Measurements from ENCODE around the gene FCER1G.

The FCER1G gene

GRCh38 chr1:161215076-161215475 lies at the start of gene FCER1G:
FCER1G (plus strand) TSS chr1:161215295; CDS start chr1:161215322, 27 bp downstream.
- H3K4me3 ChIP-seq (ENCODE audit: low read depth, low read length): no peak within 1 kb of the TSS
- no peaks in the 10 kb centered on the region for H3K27me3 ChIP-seq (ENCODE audit: control insufficient read depth, insufficient read depth, low read length)
- H3K9ac ChIP-seq (ENCODE audit: low read depth, low read length): no peak within 1 kb of the TSS
- peaks cover 17% of the 10 kb centered on the region for H3K4me1 ChIP-seq (ENCODE audit: control insufficient read depth, insufficient read depth, low read length)
- H3K9me3 ChIP-seq (ENCODE audit: control insufficient read depth, insufficient read depth, low read length): no peaks in the 10 kb centered on the region
- peaks cover 37% of the 10 kb centered on the region for H3K36me3 ChIP-seq (ENCODE audit: control insufficient read depth, insufficient read depth, low read length)

GRCh38 chr1:161165742-161166668 lies 49.1 kb upstream of the FCER1G start, which contains the start of gene PPOX:
PPOX (plus strand) TSS chr1:161166426; CDS start chr1:161166848, 422 bp downstream.
- Histone ChIP-seq H3K27me3 (ENCODE audit: control insufficient read depth, insufficient read depth, low read length) (no peaks in the 10 kb centered on the region), H3K36me3 (ENCODE audit: control insufficient read depth, insufficient read depth, low read length) (peaks cover 25% of the 10 kb centered on the region), H3K9me3 (ENCODE audit: control insufficient read depth, insufficient read depth, low read length) (no peaks in the 10 kb centered on the region), H3K4me1 (ENCODE audit: control insufficient read depth, insufficient read depth, low read length) (no peaks in the 10 kb centered on the region), H3K4me3 (ENCODE audit: low read depth, low read length) (peak within 1 kb of the TSS; percentile 96), H3K9ac (ENCODE audit: low read depth, low read length) (peak within 1 kb of the TSS; percentile 73)

GRCh38 chr1:161166669-161167548 lies 48.2 kb upstream of the FCER1G start:
- H3K9ac ChIP-seq (ENCODE audit: low read depth, low read length): peak overlapping the region; percentile 73

GRCh38 chr1:161168906-161169305 lies 46.2 kb upstream of the FCER1G start:
- H3K36me3 ChIP-seq (ENCODE audit: control insufficient read depth, insufficient read depth, low read length): peaks cover 37% of the 10 kb centered on the region
- H3K4me3 ChIP-seq (ENCODE audit: low read depth, low read length): no peak overlapping the region
- H3K4me1 ChIP-seq (ENCODE audit: control insufficient read depth, insufficient read depth, low read length): no peaks in the 10 kb centered on the region
- H3K9me3 ChIP-seq (ENCODE audit: control insufficient read depth, insufficient read depth, low read length): no peaks in the 10 kb centered on the region
- no peak overlapping the region for H3K9ac ChIP-seq (ENCODE audit: low read depth, low read length)
- H3K27me3 ChIP-seq (ENCODE audit: control insufficient read depth, insufficient read depth, low read length): no peaks in the 10 kb centered on the region

More at GRCh38 chr1:161166669-161167548, 48.2 kb upstream of the FCER1G start:
- Histone ChIP-seq H3K27me3 (ENCODE audit: control insufficient read depth, insufficient read depth, low read length) (no peaks in the 10 kb centered on the region), H3K4me3 (ENCODE audit: low read depth, low read length) (peak overlapping the region; percentile 96), H3K9me3 (ENCODE audit: control insufficient read depth, insufficient read depth, low read length) (no peaks in the 10 kb centered on the region), H3K36me3 (ENCODE audit: control insufficient read depth, insufficient read depth, low read length) (peaks cover 34% of the 10 kb centered on the region), H3K4me1 (ENCODE audit: control insufficient read depth, insufficient read depth, low read length) (no peaks in the 10 kb centered on the region)

GRCh38 chr1:161171191-161171590 lies 43.9 kb upstream of the FCER1G start:
- Histone ChIP-seq H3K9me3 (ENCODE audit: control insufficient read depth, insufficient read depth, low read length) (no peaks in the 10 kb centered on the region), H3K4me1 (ENCODE audit: control insufficient read depth, insufficient read depth, low read length) (no peaks in the 10 kb centered on the region), H3K4me3 (ENCODE audit: low read depth, low read length) (no peak overlapping the region), H3K27me3 (ENCODE audit: control insufficient read depth, insufficient read depth, low read length) (no peaks in the 10 kb centered on the region), H3K36me3 (ENCODE audit: control insufficient read depth, insufficient read depth, low read length) (peaks cover 37% of the 10 kb centered on the region), H3K9ac (ENCODE audit: low read depth, low read length) (no peak overlapping the region)

- Histone ChIP-seq H3K27me3 (ENCODE audit: control insufficient read depth, insufficient read depth, low read length) (no peaks in the 10 kb centered on the region), H3K4me3 (ENCODE audit: low read depth, low read length) (no peak overlapping the region), H3K4me1 (ENCODE audit: control insufficient read depth, insufficient read depth, low read length) (no peaks in the 10 kb centered on the region), H3K9me3 (ENCODE audit: control insufficient read depth, insufficient read depth, low read length) (no peaks in the 10 kb centered on the region), H3K36me3 (ENCODE audit: control insufficient read depth, insufficient read depth, low read length) (peaks cover 37% of the 10 kb centered on the region), H3K9ac (ENCODE audit: low read depth, low read length) (no peak overlapping the region)
These were observed 43.4 kb upstream of the FCER1G start for GRCh38 chr1:161171696-161172095.

GRCh38 chr1:161172349-161172748 lies 42.7 kb upstream of the FCER1G start:
- Histone ChIP-seq H3K9me3 (ENCODE audit: control insufficient read depth, insufficient read depth, low read length) (no peaks in the 10 kb centered on the region), H3K27me3 (ENCODE audit: control insufficient read depth, insufficient read depth, low read length) (no peaks in the 10 kb centered on the region), H3K4me3 (ENCODE audit: low read depth, low read length) (no peak overlapping the region), H3K36me3 (ENCODE audit: control insufficient read depth, insufficient read depth, low read length) (peaks cover 37% of the 10 kb centered on the region), H3K9ac (ENCODE audit: low read depth, low read length) (no peak overlapping the region), H3K4me1 (ENCODE audit: control insufficient read depth, insufficient read depth, low read length) (no peaks in the 10 kb centered on the region)

- no peak overlapping the region for H3K9ac ChIP-seq (ENCODE audit: low read depth, low read length)
- peaks cover 37% of the 10 kb centered on the region for H3K36me3 ChIP-seq (ENCODE audit: control insufficient read depth, insufficient read depth, low read length)
- no peaks in the 10 kb centered on the region for H3K27me3 ChIP-seq (ENCODE audit: control insufficient read depth, insufficient read depth, low read length)
- no peaks in the 10 kb centered on the region for H3K9me3 ChIP-seq (ENCODE audit: control insufficient read depth, insufficient read depth, low read length)
- no peak overlapping the region for H3K4me3 ChIP-seq (ENCODE audit: low read depth, low read length)
- H3K4me1 ChIP-seq (ENCODE audit: control insufficient read depth, insufficient read depth, low read length): no peaks in the 10 kb centered on the region
These were observed 42.2 kb upstream of the FCER1G start for GRCh38 chr1:161172776-161173376.

- no peak overlapping the region for H3K9ac ChIP-seq (ENCODE audit: low read depth, low read length)
- H3K27me3 ChIP-seq (ENCODE audit: control insufficient read depth, insufficient read depth, low read length): no peaks in the 10 kb centered on the region
- no peak overlapping the region for H3K4me3 ChIP-seq (ENCODE audit: low read depth, low read length)
- H3K36me3 ChIP-seq (ENCODE audit: control insufficient read depth, insufficient read depth, low read length): peaks cover 37% of the 10 kb centered on the region
- H3K4me1 ChIP-seq (ENCODE audit: control insufficient read depth, insufficient read depth, low read length): peaks cover 4% of the 10 kb centered on the region
- no peaks in the 10 kb centered on the region for H3K9me3 ChIP-seq (ENCODE audit: control insufficient read depth, insufficient read depth, low read length)
These were observed 41.4 kb upstream of the FCER1G start for GRCh38 chr1:161173711-161174110.

- Histone ChIP-seq H3K4me3 (ENCODE audit: low read depth, low read length) (no peak overlapping the region), H3K27me3 (ENCODE audit: control insufficient read depth, insufficient read depth, low read length) (no peaks in the 10 kb centered on the region), H3K36me3 (ENCODE audit: control insufficient read depth, insufficient read depth, low read length) (peaks cover 29% of the 10 kb centered on the region), H3K4me1 (ENCODE audit: control insufficient read depth, insufficient read depth, low read length) (peaks cover 4% of the 10 kb centered on the region), H3K9ac (ENCODE audit: low read depth, low read length) (no peak overlapping the region), H3K9me3 (ENCODE audit: control insufficient read depth, insufficient read depth, low read length) (no peaks in the 10 kb centered on the region)
These were observed 40.2 kb upstream of the FCER1G start for GRCh38 chr1:161174911-161175310.

- Histone ChIP-seq H3K9me3 (ENCODE audit: control insufficient read depth, insufficient read depth, low read length) (no peaks in the 10 kb centered on the region), H3K4me3 (ENCODE audit: low read depth, low read length) (no peak overlapping the region), H3K36me3 (ENCODE audit: control insufficient read depth, insufficient read depth, low read length) (peaks cover 23% of the 10 kb centered on the region), H3K27me3 (ENCODE audit: control insufficient read depth, insufficient read depth, low read length) (no peaks in the 10 kb centered on the region), H3K4me1 (ENCODE audit: control insufficient read depth, insufficient read depth, low read length) (peaks cover 4% of the 10 kb centered on the region), H3K9ac (ENCODE audit: low read depth, low read length) (no peak overlapping the region)
These were observed 39.2 kb upstream of the FCER1G start for GRCh38 chr1:161175771-161176453.

Measured in iPS-15b (cell line).